GM23248 (cell line): ENCODE data around the gene FUNDC2. TPM values are rescaled to one million over a fixed set of nuclear protein-coding genes. Genes with fewer than 3 reads are reported as not detected.

Source experiments
- DNase-seq: peaks from one replicate; pipeline ENCODE4 v3.0.0-alpha.2; 2015
- H2AFZ ChIP-seq: fragments of 200-600 bp; sonication (generic); 2 replicates; pipeline ENCODE4 v1.6.1; 2016; ENCODE audit warnings: antibody characterized with exemption
- H3F3A ChIP-seq: fragments of 200-600 bp; sonication (generic); 2 replicates; pipeline ENCODE4 v1.6.1; 2016; ENCODE audit warnings: mild to moderate bottlenecking, antibody characterized with exemption, mixed run types; ENCODE audit not compliant: insufficient read depth
- H3K27ac ChIP-seq: fragments of 200-600 bp; sonication (generic); 2 replicates; pipeline ENCODE4 v1.5.1; 2016; ENCODE audit warnings: mild to moderate bottlenecking
- H3K27me3 ChIP-seq: fragments of 200-600 bp; sonication (generic); replicated peaks from 2 replicates; pipeline ENCODE4 v1.6.1; 2016; ENCODE audit warnings: mild to moderate bottlenecking; ENCODE audit not compliant: insufficient read depth
- H3K36me3 ChIP-seq: fragments of 200-600 bp; sonication (generic); 2 replicates; pipeline ENCODE4 v1.6.1; 2016; ENCODE audit warnings: low read depth, mild to moderate bottlenecking
- H3K4me1 ChIP-seq: fragments of 200-600 bp; sonication (generic); 2 replicates; pipeline ENCODE4 v1.6.1; 2016; ENCODE audit warnings: mild to moderate bottlenecking; ENCODE audit not compliant: insufficient read depth
- H3K4me2 ChIP-seq: fragments of 200-600 bp; sonication (generic); one replicate; pipeline ENCODE4 v1.6.1; 2016; ENCODE audit warnings: mild to moderate bottlenecking; ENCODE audit not compliant: unreplicated experiment
- H3K4me3 ChIP-seq: fragments of 200-600 bp; sonication (generic); 2 replicates; pipeline ENCODE4 v1.5.1; 2016; ENCODE audit warnings: mild to moderate bottlenecking
- H3K79me2 ChIP-seq: fragments of 200-600 bp; sonication (generic); 2 replicates; pipeline ENCODE4 v1.6.1; 2016; ENCODE audit warnings: mild to moderate bottlenecking; ENCODE audit not compliant: insufficient read depth
- H3K9ac ChIP-seq: fragments of 200-600 bp; sonication (generic); 2 replicates; pipeline ENCODE4 v1.6.1; 2016; ENCODE audit warnings: mild to moderate bottlenecking
- H3K9me2 ChIP-seq: fragments of 200-600 bp; sonication (generic); 2 replicates; pipeline ENCODE4 v1.6.1; 2016; ENCODE audit warnings: mixed run types, mild to moderate bottlenecking, moderate library complexity; ENCODE audit not compliant: insufficient read depth
- H3K9me3 ChIP-seq: fragments of 200-600 bp; sonication (generic); one replicate; pipeline ENCODE4 v1.6.1; 2017; ENCODE audit warnings: low read depth
- H4K20me1 ChIP-seq: fragments of 200-600 bp; sonication (generic); 2 replicates; pipeline ENCODE4 v1.6.0; 2016; ENCODE audit not compliant: insufficient read depth
- EZH2 ChIP-seq: fragments of 200-600 bp; sonication (generic); IDR thresholded peaks from 2 replicates; pipeline ENCODE4 v1.6.1; 2018; ENCODE audit warnings: antibody characterized with exemption, mild to moderate bottlenecking; ENCODE audit not compliant: insufficient read depth, poor library complexity, severe bottlenecking
- EZH2phosphoT487 ChIP-seq: fragments of 200-600 bp; sonication (generic); IDR thresholded peaks from 2 replicates; pipeline ENCODE4 v1.6.1; 2018; ENCODE audit warnings: antibody characterized with exemption, moderate library complexity, mild to moderate bottlenecking, low read depth; ENCODE audit not compliant: insufficient read depth
- WGBS, 2 experiments: methylation state at CpG; one replicate each; pipeline ENCODE4 v1.1.6; 2015 to 2017; ENCODE audit warnings: low lambda C conversion rate in 2 of 2, low coverage in 1 of 2; ENCODE audit errors: missing lambda C conversion rate in 2 of 2; 5-methylcytosine and 5-hydroxymethylcytosine counted together
- in situ Hi-C: fragments of 300-500 bp; cut with MboI; formaldehyde crosslinking; loops from 2 replicates; pipeline ENCODE4 v1.15.0; 2020
- polyA plus RNA-seq: library from polyadenylated mRNA; unstranded; fragments of >200 nt; fragmentation: Nextera tagmentation; extraction: Ambion mirVana; gene quantifications from 2 replicates; pipeline ENCODE4 v1.2.1, GENCODE V29; 2016
- total RNA-seq: library from RNA; depleted of rRNA; stranded (reverse); fragments of >200 nt; shearing (Covaris generic); gene quantifications from 2 replicates; pipeline ENCODE4 v1.2.3, GENCODE V29; 2014

The FUNDC2 gene
- total and polyA plus RNA-seq, 2 experiments from 2014 or later = 35.2 to 86.9 TPM

GRCh38 chrX:155052738-155053498 is 26.3 kb downstream of the FUNDC2 start:
- no peak overlapping the region for H3K9ac ChIP-seq
- no peaks in the 10 kb centered on the region for H3K9me2 ChIP-seq
- H3K9me3 ChIP-seq = no peaks in the 10 kb centered on the region
- H3K4me2 ChIP-seq = no peak overlapping the region
- no peaks in the 10 kb centered on the region for H3K79me2 ChIP-seq
- 68 to 77% methylated on average over 5 of the region's 5 CpGs for WGBS, 2 experiments
- H3K27ac ChIP-seq = no peak overlapping the region
- peaks cover 3% of the 10 kb centered on the region; the same call in 1 of the 2 replicates for H3K4me1 ChIP-seq
- no peaks in the 10 kb centered on the region for H3K36me3 ChIP-seq
- in situ Hi-C loops = no loop called here
- H3K27me3 ChIP-seq = no peaks in the 10 kb centered on the region
- peak; percentile 6 for DNase-seq
- H3F3A ChIP-seq = 0 out of 2 replicates have a peak, but pooled peaks cover 7% of the 10 kb centered on the region
- H4K20me1 ChIP-seq = no peaks in the 10 kb centered on the region
- no peak overlapping the region for H3K4me3 ChIP-seq
- TF ChIP-seq EZH2phosphoT487 (no peak), EZH2 (no peak)
- no peak overlapping the region for H2AFZ ChIP-seq

- TF ChIP-seq EZH2 (no peak), EZH2phosphoT487 (no peak)
- Histone ChIP-seq H2AFZ (no peak overlapping the region), H4K20me1 (no peaks in the 10 kb centered on the region), H3K27me3 (no peaks in the 10 kb centered on the region), H3K9me2 (no peaks in the 10 kb centered on the region), H3K4me3 (no peak overlapping the region), H3K27ac (no peak overlapping the region), H3K36me3 (no peaks in the 10 kb centered on the region), H3K9me3 (no peaks in the 10 kb centered on the region), H3F3A (0 out of 2 replicates have a peak, but pooled peaks cover 2% of the 10 kb centered on the region), H3K9ac (no peak overlapping the region), H3K4me1 (peaks cover 3% of the 10 kb centered on the region; the same call in 1 of the 2 replicates), H3K79me2 (no peaks in the 10 kb centered on the region), H3K4me2 (no peak overlapping the region)
- in situ Hi-C loops = no loop called here
- no peak for DNase-seq
- WGBS, 2 experiments = 92 to 97% methylated on average over 3 of the region's 3 CpGs
Observed at GRCh38 chrX:155053656-155054055, 27.0 kb downstream of the FUNDC2 start.

GRCh38 chrX:155054255-155054654 is 27.6 kb downstream of the FUNDC2 start:
- WGBS, 2 experiments = 98 to 100% methylated on average over 4 of the region's 4 CpGs
- no peaks in the 10 kb centered on the region for H3F3A ChIP-seq
- H3K4me1 ChIP-seq = no peaks in the 10 kb centered on the region
- H3K9me3 ChIP-seq = no peaks in the 10 kb centered on the region
- H3K9me2 ChIP-seq = no peaks in the 10 kb centered on the region
- H3K27ac ChIP-seq = no peak overlapping the region
- no peaks in the 10 kb centered on the region for H4K20me1 ChIP-seq
- no peak overlapping the region for H3K4me2 ChIP-seq
- TF ChIP-seq EZH2phosphoT487 (no peak), EZH2 (no peak)
- no peak overlapping the region for H2AFZ ChIP-seq
- H3K36me3 ChIP-seq = no peaks in the 10 kb centered on the region
- no peaks in the 10 kb centered on the region for H3K27me3 ChIP-seq
- no peaks in the 10 kb centered on the region for H3K79me2 ChIP-seq
- H3K9ac ChIP-seq = no peak overlapping the region
- DNase-seq = no peak
- no peak overlapping the region for H3K4me3 ChIP-seq
- in situ Hi-C loops = no loop called here

GRCh38 chrX:155055494-155055893 is 28.9 kb downstream of the FUNDC2 start:
- Histone ChIP-seq H3K27ac (no peak overlapping the region), H2AFZ (no peak overlapping the region), H3K9me2 (no peaks in the 10 kb centered on the region), H3K4me1 (no peaks in the 10 kb centered on the region), H3K36me3 (no peaks in the 10 kb centered on the region), H3K79me2 (no peaks in the 10 kb centered on the region), H3K9me3 (no peaks in the 10 kb centered on the region), H3K27me3 (no peaks in the 10 kb centered on the region), H3F3A (no peaks in the 10 kb centered on the region), H4K20me1 (no peaks in the 10 kb centered on the region), H3K9ac (no peak overlapping the region), H3K4me2 (no peak overlapping the region), H3K4me3 (no peak overlapping the region)
- no peak for DNase-seq
- TF ChIP-seq EZH2phosphoT487 (no peak), EZH2 (no peak)
- in situ Hi-C loops = no loop called here
- WGBS, 2 experiments = 95 to 100% methylated on average over 3 of the region's 3 CpGs

- no peaks in the 10 kb centered on the region for H3K4me1 ChIP-seq
- no peak for DNase-seq
- no peak overlapping the region for H3K4me2 ChIP-seq
- 88 to 100% methylated on average over 1 of the region's 1 CpG for WGBS, 2 experiments
- no peaks in the 10 kb centered on the region for H3F3A ChIP-seq
- H3K4me3 ChIP-seq = no peak overlapping the region
- no peaks in the 10 kb centered on the region for H3K36me3 ChIP-seq
- no peak overlapping the region for H2AFZ ChIP-seq
- no peaks in the 10 kb centered on the region for H3K9me2 ChIP-seq
- no peaks in the 10 kb centered on the region for H4K20me1 ChIP-seq
- H3K9ac ChIP-seq = no peak overlapping the region
- in situ Hi-C loops = no loop called here
- TF ChIP-seq EZH2phosphoT487 = no peak
- no peak for TF ChIP-seq EZH2
- no peaks in the 10 kb centered on the region for H3K27me3 ChIP-seq
- no peak overlapping the region for H3K27ac ChIP-seq
- no peaks in the 10 kb centered on the region for H3K79me2 ChIP-seq
- H3K9me3 ChIP-seq = no peaks in the 10 kb centered on the region
Observed at GRCh38 chrX:155056471-155056870, 29.8 kb downstream of the FUNDC2 start.
